Stimulated activated CD8-positive, alpha-beta memory T cell treated with anti-CD3 and anti-CD28 coated beads, Interleukin-4, amount 100 ng/mL, for 1 hour (primary cell): Measurements from ENCODE around the gene PAGR1.
"Not testable (repeated sequence)": the region's sequence is repeated elsewhere in the genome, so short reads cannot be mapped to it uniquely, and the experiment has no call there.

ENCODE experiments used
- DNase-seq, 2 donors: peaks; one replicate each; pipeline ENCODE4 v3.0.0-alpha.2; 2020; ENCODE audit warnings: low read depth in 2 of 2, low spot score in 1 of 2

The PAGR1 gene

DNA sequence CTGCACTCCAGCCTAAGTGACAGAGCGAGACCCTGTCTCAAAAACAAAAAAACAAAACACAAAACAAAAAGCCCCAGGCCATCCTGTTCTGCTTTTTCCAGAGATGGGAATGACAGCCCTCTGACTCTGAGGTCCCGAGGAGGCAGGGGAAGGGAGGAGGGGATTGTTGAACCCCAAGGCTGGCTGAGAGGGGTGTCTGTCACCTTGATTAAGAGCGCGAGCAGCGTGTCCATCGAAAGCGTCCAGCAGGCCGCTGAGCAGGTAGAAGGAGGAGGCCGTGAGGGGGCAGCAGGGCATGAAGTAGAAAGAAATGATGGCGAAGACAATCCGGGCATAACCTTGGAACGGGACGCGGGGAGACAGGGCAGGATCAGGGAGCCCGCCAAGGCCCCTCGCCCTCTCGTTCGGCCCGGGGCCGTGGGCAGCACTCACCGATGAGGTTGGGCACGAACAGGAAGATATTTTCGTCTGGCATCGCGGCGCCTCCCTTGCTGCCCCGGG lies 46.5 kb downstream of the PAGR1 start:
- DNase-seq: no peak

DNA sequence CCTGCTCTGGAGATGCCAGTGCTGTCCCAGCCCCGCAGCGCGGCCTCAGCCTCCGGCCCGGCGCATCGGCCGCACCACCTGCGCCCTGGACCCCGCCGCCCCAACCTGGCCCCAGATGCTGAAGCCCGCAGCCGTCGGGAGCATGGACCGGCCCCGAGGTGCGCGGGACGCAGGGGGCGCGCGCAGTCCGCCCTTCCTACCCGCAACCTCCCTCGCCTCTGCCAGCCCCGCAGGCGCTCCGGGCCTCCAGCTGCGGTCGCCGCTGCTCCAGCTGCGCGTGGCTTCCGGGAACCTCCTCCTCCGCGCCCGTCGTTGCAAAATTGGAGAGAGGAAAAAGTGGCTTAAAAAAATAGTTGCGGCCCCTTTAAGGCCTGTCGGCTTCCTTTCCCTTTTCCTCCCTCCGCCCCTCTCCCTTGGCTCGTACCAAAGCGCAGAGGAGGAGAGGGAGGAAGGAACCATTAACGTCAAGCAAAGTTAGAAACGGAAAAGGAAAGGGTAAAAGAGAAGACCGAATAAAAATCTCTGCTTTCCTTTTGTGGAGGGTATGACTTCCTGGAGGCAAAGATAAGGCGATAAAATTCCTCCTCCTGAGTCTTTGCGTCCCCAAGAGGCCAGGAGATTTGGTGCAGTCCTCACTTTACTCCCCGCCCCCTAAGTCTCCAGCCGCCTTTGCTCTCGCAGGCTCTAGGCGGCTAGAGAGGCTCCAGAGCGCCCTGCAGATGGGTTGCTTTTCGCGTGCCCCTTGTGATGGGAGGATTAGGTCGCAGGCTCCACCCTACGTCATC lies 47.1 kb downstream of the PAGR1 start, which contains the start of gene CDIPT:
Gene CDIPT, minus strand, starts transcription at position 343 of the 785 bp plus-strand sequence. CDS start 369 bp downstream, outside the sequence.
- peak; percentile 69 to 82 for DNase-seq

DNA sequence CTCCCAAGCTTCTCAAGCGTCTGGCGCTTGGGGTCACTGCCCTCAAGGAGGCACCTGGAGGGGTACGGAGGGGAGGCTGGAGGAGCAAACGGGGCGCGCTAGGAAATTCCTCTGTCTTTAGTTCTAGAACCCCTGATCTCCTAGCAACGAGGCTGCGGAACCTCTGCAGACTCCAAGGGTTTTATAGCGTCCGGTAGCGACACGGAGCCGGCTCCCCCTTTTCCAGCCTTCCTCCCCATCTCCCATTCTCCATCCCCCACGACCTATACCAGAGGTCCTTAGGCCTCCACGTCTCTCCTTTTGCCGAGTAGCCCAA lies 47.7 kb downstream of the PAGR1 start:
- no peak for DNase-seq

DNA sequence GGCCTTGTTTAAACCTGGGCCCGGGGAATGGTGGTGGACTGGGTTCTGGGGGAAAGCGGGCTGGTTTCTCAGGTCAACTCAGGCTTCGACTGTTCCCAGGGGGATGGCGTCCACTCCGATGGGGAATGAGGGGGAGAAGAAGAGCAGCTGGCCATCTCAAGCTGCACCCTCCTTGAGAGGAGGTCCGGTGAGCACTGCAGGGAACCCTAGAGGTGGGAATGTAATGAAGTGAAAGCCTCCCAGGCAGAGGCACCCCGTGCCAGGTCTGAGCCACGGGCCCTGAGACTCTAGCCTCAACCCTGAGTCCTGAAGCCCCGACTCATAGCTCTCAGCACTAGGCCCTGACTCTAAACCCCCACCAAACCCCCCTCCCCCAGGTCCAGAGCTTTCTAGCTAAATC lies 48.3 kb downstream of the PAGR1 start:
- no peak for DNase-seq

DNA sequence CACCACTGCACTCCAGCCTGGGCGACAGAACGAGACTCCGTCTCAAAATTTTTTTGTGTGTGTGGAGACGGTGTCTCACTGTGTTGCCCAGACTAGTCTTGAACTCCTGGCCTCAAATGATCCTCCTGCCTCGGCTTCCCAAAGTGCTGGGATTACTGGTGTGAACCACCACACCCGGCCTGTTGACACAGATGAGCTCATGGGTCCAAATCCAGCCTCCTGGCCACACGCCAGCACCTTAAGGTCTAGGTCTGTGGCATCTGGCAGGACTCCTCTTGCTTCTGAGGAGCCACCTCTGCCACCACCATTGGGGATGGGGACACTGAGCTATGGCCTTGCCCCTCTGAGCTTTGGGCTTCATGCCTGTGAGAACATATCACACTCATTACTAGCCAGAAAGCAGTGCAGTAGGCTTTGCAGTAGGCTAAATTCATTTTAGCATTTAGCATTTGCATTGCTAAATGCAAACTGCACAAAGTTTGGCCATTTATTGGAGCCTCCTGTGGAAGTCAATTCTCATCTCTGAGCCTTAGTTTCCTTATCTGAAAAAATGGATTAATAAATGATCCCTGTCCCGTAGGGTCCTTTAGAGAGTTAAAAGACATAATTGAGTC lies 52.6 kb downstream of the PAGR1 start:
- DNase-seq: no peak

DNA sequence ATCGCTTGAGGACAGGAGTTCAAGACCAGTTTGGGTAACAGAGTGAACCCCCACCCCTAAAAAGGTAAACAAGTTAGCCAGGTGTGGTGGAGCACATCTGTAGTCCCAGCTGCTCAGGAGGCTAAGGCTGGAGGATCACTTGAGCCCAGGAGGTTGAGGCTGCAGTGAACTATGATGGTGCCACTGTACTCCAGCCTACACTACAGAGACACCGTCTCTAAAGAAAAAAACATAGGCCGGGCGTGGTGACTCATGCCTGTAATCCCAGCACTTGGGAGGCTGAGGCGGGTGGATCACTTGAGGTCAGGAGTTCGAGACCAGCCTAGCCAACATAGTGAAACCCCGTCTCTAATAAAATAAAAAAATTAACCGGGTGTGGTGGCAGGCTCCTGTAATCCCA lies 53.1 kb downstream of the PAGR1 start:
- not testable (repeated sequence) for DNase-seq
